NCI-H2029 treated with DMSO at 0.1 percent for 48 hours (cell line): ENCODE results near the gene PIGL.
"Not testable (repeated sequence)": the region's sequence is repeated elsewhere in the genome, so short reads cannot be mapped to it uniquely, and the experiment has no call there.

Experiments used
- DNase-seq: peaks from one replicate; lab custom pipeline; 2025; lab: John Stamatoyannopoulos, UW

The PIGL gene

GRCh38 chr17:16312061-16312460 is 95.1 kb downstream of the PIGL start:
- DNase-seq: not testable (repeated sequence)

- DNase-seq: no peak
These were observed 96.4 kb downstream of the PIGL start for GRCh38 chr17:16313139-16314090.

- DNase-seq: no peak
These were observed 97.2 kb downstream of the PIGL start for GRCh38 chr17:16314189-16314588.

- no peak for DNase-seq
These were observed 97.8 kb downstream of the PIGL start for GRCh38 chr17:16314859-16315258.

- no peak for DNase-seq
These were observed 103.0 kb downstream of the PIGL start for GRCh38 chr17:16319969-16320368.

GRCh38 chr17:16322636-16323035 is 105.6 kb downstream of the PIGL start:
- no peak for DNase-seq

GRCh38 chr17:16325964-16326363 is 109.0 kb downstream of the PIGL start:
- DNase-seq: no peak

- no peak for DNase-seq
These were observed 110.0 kb downstream of the PIGL start for GRCh38 chr17:16327018-16327417.

GRCh38 chr17:16328997-16329396 is 112.0 kb downstream of the PIGL start:
- DNase-seq: no peak

- DNase-seq: no peak
These were observed 112.7 kb downstream of the PIGL start for GRCh38 chr17:16329519-16330271.

- no peak for DNase-seq
These were observed 121.4 kb downstream of the PIGL start for GRCh38 chr17:16338391-16338790.

GRCh38 chr17:16339402-16339801 is 122.4 kb downstream of the PIGL start:
- no peak for DNase-seq

GRCh38 chr17:16339959-16340358 is 122.9 kb downstream of the PIGL start:
- no peak for DNase-seq

GRCh38 chr17:16342979-16343378 is 126.0 kb downstream of the PIGL start:
- no peak for DNase-seq

GRCh38 chr17:16343569-16343968 is 126.6 kb downstream of the PIGL start:
- no peak for DNase-seq

GRCh38 chr17:16345565-16345964 is 128.6 kb downstream of the PIGL start:
- DNase-seq: no peak

- no peak for DNase-seq
These were observed 129.8 kb downstream of the PIGL start for GRCh38 chr17:16346721-16347271.

- no peak for DNase-seq
These were observed 131.6 kb downstream of the PIGL start for GRCh38 chr17:16348586-16348985.

GRCh38 chr17:16349431-16349830 is 132.4 kb downstream of the PIGL start:
- DNase-seq: no peak

GRCh38 chr17:16351831-16352230 is 134.8 kb downstream of the PIGL start:
- no peak for DNase-seq

- DNase-seq: no peak
These were observed 135.3 kb downstream of the PIGL start for GRCh38 chr17:16352303-16352666.

GRCh38 chr17:16352667-16353316 is 135.8 kb downstream of the PIGL start:
- no peak for DNase-seq
